ENCODE results near the gene CNIH3. TPM values are rescaled to one million over a fixed set of nuclear protein-coding genes. Genes with fewer than 3 reads are reported as not detected.
A peak's percentile ranks its signal among the peaks of the same experiment; 100 is the strongest.

Gene CNIH3
- total RNA-seq, 1 donor from 2014 or later, result 1.5 TPM

DNA sequence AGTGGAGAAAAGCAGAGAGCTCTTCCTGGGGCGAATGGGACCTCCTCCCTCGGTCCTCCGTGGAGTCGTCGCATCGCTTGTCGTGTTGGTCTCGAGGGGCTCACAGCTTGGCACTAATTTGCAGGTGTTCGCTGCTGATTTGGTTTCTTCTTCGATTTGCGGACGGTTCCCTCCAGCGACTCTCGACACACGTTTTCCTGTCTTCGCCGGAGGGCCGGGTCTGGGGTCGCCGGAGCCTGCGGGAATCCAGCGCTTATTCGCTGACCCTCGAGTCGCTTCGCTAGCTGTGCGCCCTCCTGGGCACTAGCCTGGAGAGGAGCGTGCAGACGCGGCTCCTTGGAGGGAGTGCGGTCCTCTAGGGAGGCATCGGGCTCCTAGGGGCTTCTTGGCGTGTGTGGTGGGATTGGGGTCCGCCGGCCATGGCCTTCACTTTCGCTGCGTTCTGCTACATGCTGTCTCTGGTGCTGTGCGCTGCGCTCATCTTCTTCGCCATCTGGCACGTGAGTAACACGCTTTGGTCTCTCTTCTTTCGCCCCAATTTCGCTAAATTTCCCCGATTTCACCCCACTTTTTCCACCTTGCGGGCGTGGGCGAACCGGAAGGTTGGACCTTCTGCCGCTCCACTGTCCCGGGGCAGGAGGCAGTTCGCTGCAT lies 766 bp downstream of the CNIH3 start:
- peaks cover 3% of the 10 kb centered on the region for H3K9me3 Mint-ChIP-seq (ENCODE audit: low read depth)
- TF ChIP-seq, protein P1, sequence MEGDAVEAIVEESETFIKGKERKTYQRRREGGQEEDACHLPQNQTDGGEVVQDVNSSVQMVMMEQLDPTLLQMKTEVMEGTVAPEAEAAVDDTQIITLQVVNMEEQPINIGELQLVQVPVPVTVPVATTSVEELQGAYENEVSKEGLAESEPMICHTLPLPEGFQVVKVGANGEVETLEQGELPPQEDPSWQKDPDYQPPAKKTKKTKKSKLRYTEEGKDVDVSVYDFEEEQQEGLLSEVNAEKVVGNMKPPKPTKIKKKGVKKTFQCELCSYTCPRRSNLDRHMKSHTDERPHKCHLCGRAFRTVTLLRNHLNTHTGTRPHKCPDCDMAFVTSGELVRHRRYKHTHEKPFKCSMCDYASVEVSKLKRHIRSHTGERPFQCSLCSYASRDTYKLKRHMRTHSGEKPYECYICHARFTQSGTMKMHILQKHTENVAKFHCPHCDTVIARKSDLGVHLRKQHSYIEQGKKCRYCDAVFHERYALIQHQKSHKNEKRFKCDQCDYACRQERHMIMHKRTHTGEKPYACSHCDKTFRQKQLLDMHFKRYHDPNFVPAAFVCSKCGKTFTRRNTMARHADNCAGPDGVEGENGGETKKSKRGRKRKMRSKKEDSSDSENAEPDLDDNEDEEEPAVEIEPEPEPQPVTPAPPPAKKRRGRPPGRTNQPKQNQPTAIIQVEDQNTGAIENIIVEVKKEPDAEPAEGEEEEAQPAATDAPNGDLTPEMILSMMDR (IDR thresholded peaks at IDR 0.05), result no peak
- H3K27ac Mint-ChIP-seq (ENCODE audit: unreplicated experiment), result no peak overlapping the region
- H3K4me1 Mint-ChIP-seq (ENCODE audit: low read depth), result peaks cover 18% of the 10 kb centered on the region
- peaks cover 49% of the 10 kb centered on the region for H3K27me3 Mint-ChIP-seq (ENCODE audit: low read depth)
- peak overlapping the region; percentile 67 for H3K4me3 Mint-ChIP-seq (ENCODE audit: unreplicated experiment)
- H3K36me3 Mint-ChIP-seq (ENCODE audit: low read depth), result peaks cover 2% of the 10 kb centered on the region
- no peak for DNase-seq (ENCODE audit: low spot score)

GRCh38 chr1:224617410-224618355 lies 1.6 kb downstream of the CNIH3 start:
- Mint-ChIP-seq H3K9me3 (ENCODE audit: low read depth) (peaks cover 4% of the 10 kb centered on the region), H3K4me1 (ENCODE audit: low read depth) (peaks cover 18% of the 10 kb centered on the region), H3K27ac (ENCODE audit: unreplicated experiment) (no peak overlapping the region), H3K27me3 (ENCODE audit: low read depth) (peaks cover 50% of the 10 kb centered on the region), H3K4me3 (ENCODE audit: unreplicated experiment) (peak overlapping the region; percentile 36), H3K36me3 (ENCODE audit: low read depth) (peaks cover 2% of the 10 kb centered on the region)
- no peak for DNase-seq (ENCODE audit: low spot score)
- TF ChIP-seq, protein P1 (IDR thresholded peaks at IDR 0.05), result no peak

DNA sequence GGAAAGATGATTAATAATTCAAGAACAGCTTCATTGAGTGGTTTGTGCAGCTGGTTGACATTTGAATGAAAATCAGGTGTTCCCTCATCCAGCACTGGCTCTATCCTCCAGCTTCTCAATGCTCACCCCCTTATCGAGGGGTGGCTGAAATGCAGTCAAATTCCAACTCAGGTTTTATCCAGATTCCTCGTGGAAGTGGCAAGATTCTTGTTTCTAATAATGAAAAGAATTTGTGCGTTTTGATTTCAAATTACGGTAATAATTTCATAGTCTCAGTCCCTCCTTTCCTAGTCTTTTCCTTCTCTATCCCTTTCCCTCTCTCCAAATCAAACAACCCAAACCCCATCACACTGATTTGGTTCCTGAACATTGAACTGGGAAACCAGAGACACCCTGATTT lies 3.1 kb downstream of the CNIH3 start:
- H3K36me3 Mint-ChIP-seq (ENCODE audit: low read depth), result peaks cover 2% of the 10 kb centered on the region
- peaks cover 51% of the 10 kb centered on the region for H3K27me3 Mint-ChIP-seq (ENCODE audit: low read depth)
- TF ChIP-seq, protein P1 (IDR thresholded peaks at IDR 0.05), result no peak
- H3K9me3 Mint-ChIP-seq (ENCODE audit: low read depth), result peaks cover 4% of the 10 kb centered on the region
- peaks cover 28% of the 10 kb centered on the region for H3K4me1 Mint-ChIP-seq (ENCODE audit: low read depth)
- no peak for DNase-seq (ENCODE audit: low spot score)
- no peak overlapping the region for H3K4me3 Mint-ChIP-seq (ENCODE audit: unreplicated experiment)
- no peak overlapping the region for H3K27ac Mint-ChIP-seq (ENCODE audit: unreplicated experiment)

DNA sequence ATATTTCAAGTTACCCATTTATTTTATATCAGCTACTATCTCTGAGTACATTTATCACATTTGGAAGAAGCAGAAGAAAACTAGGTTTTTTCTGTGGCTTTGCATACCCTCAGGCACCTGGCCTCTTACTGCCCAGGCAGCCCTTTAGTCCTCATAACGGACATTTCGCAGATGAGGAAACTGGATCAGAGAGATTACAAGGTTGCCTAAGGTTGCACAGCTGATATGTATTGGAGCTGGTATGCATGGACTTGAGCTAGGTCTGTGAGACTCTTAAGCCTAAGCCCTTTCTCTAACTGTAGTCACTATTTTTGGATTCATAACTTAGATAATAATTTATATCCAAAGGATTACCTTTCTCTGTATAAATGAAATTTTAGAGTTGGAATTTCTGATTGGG lies 4.0 kb downstream of the CNIH3 start:
- Mint-ChIP-seq H3K9me3 (ENCODE audit: low read depth) (peaks cover 4% of the 10 kb centered on the region), H3K27me3 (ENCODE audit: low read depth) (peaks cover 51% of the 10 kb centered on the region), H3K4me1 (ENCODE audit: low read depth) (peaks cover 29% of the 10 kb centered on the region)

More for the DNA sequence above, 4.0 kb downstream of the CNIH3 start:
- TF ChIP-seq, protein P1 (IDR thresholded peaks at IDR 0.05), result no peak
- H3K27ac Mint-ChIP-seq (ENCODE audit: unreplicated experiment), result no peak overlapping the region
- H3K4me3 Mint-ChIP-seq (ENCODE audit: unreplicated experiment), result no peak overlapping the region
- no peak for DNase-seq (ENCODE audit: low spot score)
- H3K36me3 Mint-ChIP-seq (ENCODE audit: low read depth), result peaks cover 2% of the 10 kb centered on the region
